Fibroblast of skin of right biceps (primary cell): ENCODE measurements around the gene ACBD6.

ENCODE experiments used
- DNase-seq: peaks from one replicate; pipeline ENCODE4 v3.0.0-alpha.2; 2013

ACBD6 gene

GRCh38 chr1:180253585-180254495 is 248.5 kb downstream of the ACBD6 start:
- no peak for DNase-seq

- DNase-seq, result peak; percentile 55
Observed at GRCh38 chr1:180252638-180253536, 249.5 kb downstream of the ACBD6 start.

- no peak for DNase-seq
Observed at GRCh38 chr1:180251526-180252305, 250.7 kb downstream of the ACBD6 start.

- no peak for DNase-seq
Observed at GRCh38 chr1:180250883-180251509, 251.4 kb downstream of the ACBD6 start.

GRCh38 chr1:180250499-180250770 is 251.9 kb downstream of the ACBD6 start:
- no peak for DNase-seq

GRCh38 chr1:180249725-180250498 is 252.5 kb downstream of the ACBD6 start:
- DNase-seq, result no peak

GRCh38 chr1:180248731-180249681 is 253.4 kb downstream of the ACBD6 start:
- DNase-seq, result peak; percentile 10

- no peak for DNase-seq
Observed at GRCh38 chr1:180248176-180248575, 254.2 kb downstream of the ACBD6 start.

GRCh38 chr1:180247580-180247979 is 254.8 kb downstream of the ACBD6 start:
- DNase-seq, result no peak

GRCh38 chr1:180247061-180247460 is 255.3 kb downstream of the ACBD6 start:
- DNase-seq, result no peak

GRCh38 chr1:180246579-180246978 is 255.8 kb downstream of the ACBD6 start:
- DNase-seq, result no peak

- DNase-seq, result no peak
Observed at GRCh38 chr1:180244840-180245239, 257.5 kb downstream of the ACBD6 start.

- DNase-seq, result no peak
Observed at GRCh38 chr1:180243517-180244221, 258.7 kb downstream of the ACBD6 start.

- DNase-seq, result no peak
Observed at GRCh38 chr1:180241716-180242544, 260.4 kb downstream of the ACBD6 start.

GRCh38 chr1:180239145-180240096 is 263.0 kb downstream of the ACBD6 start:
- no peak for DNase-seq

GRCh38 chr1:180238675-180239074 is 263.7 kb downstream of the ACBD6 start:
- no peak for DNase-seq
